ENCODE results near the gene SHC4. TPM values are rescaled to one million over a fixed set of nuclear protein-coding genes. Genes with fewer than 3 reads are reported as not detected.
A peak's percentile ranks its signal among the peaks of the same experiment; 100 is the strongest.
"Not testable (repeated sequence)": the region's sequence is repeated elsewhere in the genome, so short reads cannot be mapped to it uniquely, and the experiment has no call there.

The SHC4 gene
- total and polyA plus RNA-seq, 4 donors = 0.09 to 1.9 (median 0.44) TPM

GRCh38 chr15:48855501-48856440, 107.9 kb downstream of the SHC4 start:
- Histone ChIP-seq H3K9ac (ENCODE audit: insufficient read depth in 1 of 2, low read length in 2 of 2) (no peak overlapping the region), H3K9me3 (ENCODE audit: control insufficient read depth in 4 of 4, insufficient read depth in 3 of 4, low read length in 3 of 4) (no peaks in the 10 kb centered on the region), H3K36me3 (ENCODE audit: control insufficient read depth in 4 of 4, insufficient read depth in 4 of 4, low read length in 4 of 4) (peaks cover 0 to 1% (median 0%) of the 10 kb centered on the region in 4 donors), H3K27me3 (ENCODE audit: control insufficient read depth in 3 of 3, insufficient read depth in 3 of 3, low read length in 2 of 3) (no peaks in the 10 kb centered on the region), H3K4me3 (no peak overlapping the region), H3K27ac (ENCODE audit: low read depth in 1 of 2, low read length in 1 of 2) (no peak overlapping the region), H3K4me1 (ENCODE audit: control insufficient read depth in 5 of 5, insufficient read depth in 5 of 5, low read length in 5 of 5) (peaks cover 0 to 9% (median 4%) of the 10 kb centered on the region in 5 donors)
- ATAC-seq (ENCODE audit: insufficient read depth, low FRiP score) (no peak), DNase-seq (peak; percentile 17 to 58 (median 58))
- WGBS, 2 donors = 35 to 60% methylated on average over 6 of the region's 6 CpGs
- peak; percentile 16 for TF ChIP-seq CTCF (IDR thresholded peaks at IDR 0.05; ENCODE audit: control extremely low read depth, extremely low read depth)

- not testable (repeated sequence) for ATAC-seq (ENCODE audit: insufficient read depth, low FRiP score); H3K9me3 ChIP-seq (ENCODE audit: control insufficient read depth in 4 of 4, insufficient read depth in 3 of 4, low read length in 3 of 4); H3K4me1 ChIP-seq (ENCODE audit: control insufficient read depth in 5 of 5, insufficient read depth in 5 of 5, low read length in 5 of 5); H3K9ac ChIP-seq (ENCODE audit: insufficient read depth in 1 of 2, low read length in 2 of 2); DNase-seq; H3K27me3 ChIP-seq (ENCODE audit: control insufficient read depth in 3 of 3, insufficient read depth in 3 of 3, low read length in 2 of 3); H3K36me3 ChIP-seq (ENCODE audit: control insufficient read depth in 4 of 4, insufficient read depth in 4 of 4, low read length in 4 of 4); H3K4me3 ChIP-seq; H3K27ac ChIP-seq (ENCODE audit: low read depth in 1 of 2, low read length in 1 of 2)
- 97 to 100% methylated on average over 3 of the region's 3 CpGs for WGBS, 2 donors
These were observed 109.3 kb downstream of the SHC4 start for GRCh38 chr15:48854434-48854833.

DNA sequence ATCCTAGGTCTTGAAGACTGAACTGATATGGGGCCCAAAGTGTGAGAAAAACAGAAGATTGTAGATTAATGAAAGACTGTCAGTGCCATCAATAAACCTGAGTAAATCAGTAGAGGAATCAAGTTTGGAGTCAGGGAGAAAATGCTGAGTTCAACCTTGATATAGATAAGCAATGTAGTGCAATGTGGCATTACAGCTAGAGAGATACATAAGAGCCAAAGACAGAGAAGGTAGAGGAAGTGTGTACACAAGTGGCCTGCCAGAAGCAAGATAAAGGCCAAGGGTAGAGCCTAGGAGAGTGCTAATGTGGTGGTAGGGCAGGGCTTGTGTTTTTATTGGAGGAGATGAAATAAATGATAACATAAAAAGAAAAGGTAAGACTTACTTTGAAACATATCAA, 111.8 kb downstream of the SHC4 start:
- H3K27ac ChIP-seq (ENCODE audit: low read depth in 1 of 2, low read length in 1 of 2) = no peak overlapping the region
- TF ChIP-seq CTCF (IDR thresholded peaks at IDR 0.05; ENCODE audit: control extremely low read depth, extremely low read depth) = no peak
- H3K4me3 ChIP-seq = no peak overlapping the region
- H3K27me3 ChIP-seq (ENCODE audit: control insufficient read depth in 3 of 3, insufficient read depth in 3 of 3, low read length in 2 of 3) = no peaks in the 10 kb centered on the region
- no peaks in the 10 kb centered on the region for H3K9me3 ChIP-seq (ENCODE audit: control insufficient read depth in 4 of 4, insufficient read depth in 3 of 4, low read length in 3 of 4)
- H3K9ac ChIP-seq (ENCODE audit: insufficient read depth in 1 of 2, low read length in 2 of 2) = no peak overlapping the region
- H3K36me3 ChIP-seq (ENCODE audit: control insufficient read depth in 4 of 4, insufficient read depth in 4 of 4, low read length in 4 of 4) = peaks cover 0 to 1% (median 0%) of the 10 kb centered on the region in 4 donors
- DNase-seq = no peak
- peaks cover 0 to 9% (median 4%) of the 10 kb centered on the region in 5 donors for H3K4me1 ChIP-seq (ENCODE audit: control insufficient read depth in 5 of 5, insufficient read depth in 5 of 5, low read length in 5 of 5)
- no peak for ATAC-seq (ENCODE audit: insufficient read depth, low FRiP score)

DNA sequence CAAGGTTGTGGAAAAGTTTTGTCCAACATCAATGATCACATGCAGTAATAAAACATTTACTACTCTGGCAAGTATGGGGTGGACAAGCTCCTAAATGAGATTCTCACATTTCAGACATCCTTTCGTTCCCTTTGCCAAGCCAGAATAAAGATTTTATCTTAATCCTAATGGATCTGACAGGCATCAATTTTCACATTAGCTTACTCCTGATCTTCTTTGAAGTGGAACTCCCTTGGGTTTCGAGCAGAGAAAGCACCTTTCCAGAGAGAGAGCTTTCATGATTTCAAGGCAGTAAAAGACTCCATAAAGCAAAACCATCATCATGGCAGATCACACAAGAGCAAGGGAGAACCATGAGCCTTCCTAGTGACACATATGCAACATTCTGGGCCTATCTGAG, 113.1 kb downstream of the SHC4 start:
- no peak overlapping the region for H3K27ac ChIP-seq (ENCODE audit: low read depth in 1 of 2, low read length in 1 of 2)
- no peak for ATAC-seq (ENCODE audit: insufficient read depth, low FRiP score)
- TF ChIP-seq CTCF (IDR thresholded peaks at IDR 0.05; ENCODE audit: control extremely low read depth, extremely low read depth) = no peak
- H3K4me1 ChIP-seq (ENCODE audit: control insufficient read depth in 5 of 5, insufficient read depth in 5 of 5, low read length in 5 of 5) = peaks cover 0 to 5% (median 0%) of the 10 kb centered on the region in 5 donors
- no peaks in the 10 kb centered on the region for H3K27me3 ChIP-seq (ENCODE audit: control insufficient read depth in 3 of 3, insufficient read depth in 3 of 3, low read length in 2 of 3)
- WGBS, 2 donors = 88 to 93% methylated on average over 2 of the region's 2 CpGs
- H3K36me3 ChIP-seq (ENCODE audit: control insufficient read depth in 4 of 4, insufficient read depth in 4 of 4, low read length in 4 of 4) = peaks cover 0 to 1% (median 0%) of the 10 kb centered on the region in 4 donors
- DNase-seq = no peak
- no peak overlapping the region for H3K4me3 ChIP-seq
- no peak overlapping the region for H3K9ac ChIP-seq (ENCODE audit: insufficient read depth in 1 of 2, low read length in 2 of 2)
- no peaks in the 10 kb centered on the region for H3K9me3 ChIP-seq (ENCODE audit: control insufficient read depth in 4 of 4, insufficient read depth in 3 of 4, low read length in 3 of 4)

Measured in lung (tissue), 12 donors.